GM23248 (cell line): Measurements from ENCODE around the gene FLRT1. TPM values are rescaled to one million over a fixed set of nuclear protein-coding genes. Genes with fewer than 3 reads are reported as not detected.

ENCODE experiments used
- DNase-seq: peaks from one replicate; pipeline ENCODE4 v3.0.0-alpha.2; 2015
- H2AFZ ChIP-seq: fragments of 200-600 bp; sonication (generic); 2 replicates; pipeline ENCODE4 v1.6.1; 2016; ENCODE audit warnings: antibody characterized with exemption
- H3F3A ChIP-seq: fragments of 200-600 bp; sonication (generic); 2 replicates; pipeline ENCODE4 v1.6.1; 2016; ENCODE audit warnings: mild to moderate bottlenecking, antibody characterized with exemption, mixed run types; ENCODE audit not compliant: insufficient read depth
- H3K27ac ChIP-seq: fragments of 200-600 bp; sonication (generic); 2 replicates; pipeline ENCODE4 v1.5.1; 2016; ENCODE audit warnings: mild to moderate bottlenecking
- H3K27me3 ChIP-seq: fragments of 200-600 bp; sonication (generic); replicated peaks from 2 replicates; pipeline ENCODE4 v1.6.1; 2016; ENCODE audit warnings: mild to moderate bottlenecking; ENCODE audit not compliant: insufficient read depth
- H3K36me3 ChIP-seq: fragments of 200-600 bp; sonication (generic); 2 replicates; pipeline ENCODE4 v1.6.1; 2016; ENCODE audit warnings: low read depth, mild to moderate bottlenecking
- H3K4me1 ChIP-seq: fragments of 200-600 bp; sonication (generic); 2 replicates; pipeline ENCODE4 v1.6.1; 2016; ENCODE audit warnings: mild to moderate bottlenecking; ENCODE audit not compliant: insufficient read depth
- H3K4me2 ChIP-seq: fragments of 200-600 bp; sonication (generic); one replicate; pipeline ENCODE4 v1.6.1; 2016; ENCODE audit warnings: mild to moderate bottlenecking; ENCODE audit not compliant: unreplicated experiment
- H3K4me3 ChIP-seq: fragments of 200-600 bp; sonication (generic); 2 replicates; pipeline ENCODE4 v1.5.1; 2016; ENCODE audit warnings: mild to moderate bottlenecking
- H3K79me2 ChIP-seq: fragments of 200-600 bp; sonication (generic); 2 replicates; pipeline ENCODE4 v1.6.1; 2016; ENCODE audit warnings: mild to moderate bottlenecking; ENCODE audit not compliant: insufficient read depth
- H3K9ac ChIP-seq: fragments of 200-600 bp; sonication (generic); 2 replicates; pipeline ENCODE4 v1.6.1; 2016; ENCODE audit warnings: mild to moderate bottlenecking
- H3K9me2 ChIP-seq: fragments of 200-600 bp; sonication (generic); 2 replicates; pipeline ENCODE4 v1.6.1; 2016; ENCODE audit warnings: mixed run types, mild to moderate bottlenecking, moderate library complexity; ENCODE audit not compliant: insufficient read depth
- H3K9me3 ChIP-seq: fragments of 200-600 bp; sonication (generic); one replicate; pipeline ENCODE4 v1.6.1; 2017; ENCODE audit warnings: low read depth
- H4K20me1 ChIP-seq: fragments of 200-600 bp; sonication (generic); 2 replicates; pipeline ENCODE4 v1.6.0; 2016; ENCODE audit not compliant: insufficient read depth
- EZH2 ChIP-seq: fragments of 200-600 bp; sonication (generic); IDR thresholded peaks from 2 replicates; pipeline ENCODE4 v1.6.1; 2018; ENCODE audit warnings: antibody characterized with exemption, mild to moderate bottlenecking; ENCODE audit not compliant: insufficient read depth, poor library complexity, severe bottlenecking
- EZH2phosphoT487 ChIP-seq: fragments of 200-600 bp; sonication (generic); IDR thresholded peaks from 2 replicates; pipeline ENCODE4 v1.6.1; 2018; ENCODE audit warnings: antibody characterized with exemption, moderate library complexity, mild to moderate bottlenecking, low read depth; ENCODE audit not compliant: insufficient read depth
- WGBS, 2 experiments: methylation state at CpG; one replicate each; pipeline ENCODE4 v1.1.6; 2015 to 2017; ENCODE audit warnings: low lambda C conversion rate in 2 of 2, low coverage in 1 of 2; ENCODE audit errors: missing lambda C conversion rate in 2 of 2; 5-methylcytosine and 5-hydroxymethylcytosine counted together
- in situ Hi-C: fragments of 300-500 bp; cut with MboI; formaldehyde crosslinking; loops from 2 replicates; pipeline ENCODE4 v1.15.0; 2020
- polyA plus RNA-seq: library from polyadenylated mRNA; unstranded; fragments of >200 nt; fragmentation: Nextera tagmentation; extraction: Ambion mirVana; gene quantifications from 2 replicates; pipeline ENCODE4 v1.2.1, GENCODE V29; 2016
- total RNA-seq: library from RNA; depleted of rRNA; stranded (reverse); fragments of >200 nt; shearing (Covaris generic); gene quantifications from 2 replicates; pipeline ENCODE4 v1.2.3, GENCODE V29; 2014

The FLRT1 gene
- total and polyA plus RNA-seq, 2 experiments from 2014 or later: 0.09 to 0.22 TPM

DNA sequence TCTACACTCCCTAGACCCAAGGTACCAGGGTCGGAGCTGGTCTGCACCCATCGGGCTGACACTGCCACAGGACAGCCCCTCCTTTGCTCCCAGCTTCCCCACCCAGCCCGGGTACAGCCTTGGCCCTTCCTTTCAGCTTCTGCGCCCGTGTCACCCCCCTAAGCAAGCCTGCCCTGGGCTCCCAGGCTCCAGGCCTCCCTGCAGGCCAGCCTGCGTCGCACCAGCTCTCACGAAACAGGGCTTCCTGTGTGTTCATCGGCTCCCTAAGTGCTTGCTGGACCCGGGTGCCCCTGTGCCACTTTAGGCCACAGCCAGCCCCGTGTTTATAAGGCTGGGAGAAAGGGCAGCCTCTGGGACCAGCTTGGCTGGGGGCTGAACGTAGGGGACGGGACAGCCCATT is 21.1 kb downstream of the FLRT1 start:
- H3K9me2 ChIP-seq: no peaks in the 10 kb centered on the region
- DNase-seq: no peak
- in situ Hi-C loops: no loop called here
- H3K9ac ChIP-seq: no peak overlapping the region
- H3K4me2 ChIP-seq: no peak overlapping the region
- H4K20me1 ChIP-seq: no peaks in the 10 kb centered on the region
- 76 to 77% methylated on average over 13 of the region's 13 CpGs for whole genome bisulfite sequencing, 2 experiments
- no peaks in the 10 kb centered on the region for H3K36me3 ChIP-seq
- H3F3A ChIP-seq: no peaks in the 10 kb centered on the region
- H3K79me2 ChIP-seq: no peaks in the 10 kb centered on the region
- no peaks in the 10 kb centered on the region for H3K27me3 ChIP-seq
- no peak overlapping the region for H3K4me3 ChIP-seq
- TF ChIP-seq EZH2 (no peak), EZH2phosphoT487 (no peak)
- H2AFZ ChIP-seq: no peak overlapping the region
- no peaks in the 10 kb centered on the region for H3K4me1 ChIP-seq
- no peaks in the 10 kb centered on the region for H3K9me3 ChIP-seq
- no peak overlapping the region for H3K27ac ChIP-seq

- DNase-seq: no peak
- Histone ChIP-seq H3K27ac (no peak overlapping the region), H3K79me2 (no peaks in the 10 kb centered on the region), H3K4me1 (no peaks in the 10 kb centered on the region), H3K27me3 (no peaks in the 10 kb centered on the region), H3K9ac (no peak overlapping the region), H3F3A (no peaks in the 10 kb centered on the region), H3K4me3 (no peak overlapping the region), H3K9me2 (no peaks in the 10 kb centered on the region), H3K4me2 (no peak overlapping the region), H4K20me1 (no peaks in the 10 kb centered on the region), H3K9me3 (no peaks in the 10 kb centered on the region), H3K36me3 (no peaks in the 10 kb centered on the region), H2AFZ (no peak overlapping the region)
- WGBS, 2 experiments: 89 to 94% methylated on average over 10 of the region's 10 CpGs
- TF ChIP-seq EZH2phosphoT487 (no peak), EZH2 (no peak)
- in situ Hi-C loops: no loop called here
Observed at GRCh38 chr11:64057890-64058289, 22.2 kb downstream of the FLRT1 start.

- in situ Hi-C loops: no loop called here
- H3K9me3 ChIP-seq: no peaks in the 10 kb centered on the region
- H3K79me2 ChIP-seq: no peaks in the 10 kb centered on the region
- no peaks in the 10 kb centered on the region for H4K20me1 ChIP-seq
- no peak overlapping the region for H2AFZ ChIP-seq
- no peaks in the 10 kb centered on the region for H3F3A ChIP-seq
- H3K27me3 ChIP-seq: no peaks in the 10 kb centered on the region
- TF ChIP-seq EZH2phosphoT487 (no peak), EZH2 (no peak)
- DNase-seq: no peak
- WGBS, 2 experiments: 87 to 88% methylated on average over 15 to 17 of the region's 17 CpGs
- H3K4me3 ChIP-seq: no peak overlapping the region
- H3K4me1 ChIP-seq: no peaks in the 10 kb centered on the region
- H3K4me2 ChIP-seq: no peak overlapping the region
- H3K27ac ChIP-seq: no peak overlapping the region
- no peak overlapping the region for H3K9ac ChIP-seq
- no peaks in the 10 kb centered on the region for H3K9me2 ChIP-seq
- H3K36me3 ChIP-seq: no peaks in the 10 kb centered on the region
Observed at GRCh38 chr11:64058494-64058893, 22.8 kb downstream of the FLRT1 start.

DNA sequence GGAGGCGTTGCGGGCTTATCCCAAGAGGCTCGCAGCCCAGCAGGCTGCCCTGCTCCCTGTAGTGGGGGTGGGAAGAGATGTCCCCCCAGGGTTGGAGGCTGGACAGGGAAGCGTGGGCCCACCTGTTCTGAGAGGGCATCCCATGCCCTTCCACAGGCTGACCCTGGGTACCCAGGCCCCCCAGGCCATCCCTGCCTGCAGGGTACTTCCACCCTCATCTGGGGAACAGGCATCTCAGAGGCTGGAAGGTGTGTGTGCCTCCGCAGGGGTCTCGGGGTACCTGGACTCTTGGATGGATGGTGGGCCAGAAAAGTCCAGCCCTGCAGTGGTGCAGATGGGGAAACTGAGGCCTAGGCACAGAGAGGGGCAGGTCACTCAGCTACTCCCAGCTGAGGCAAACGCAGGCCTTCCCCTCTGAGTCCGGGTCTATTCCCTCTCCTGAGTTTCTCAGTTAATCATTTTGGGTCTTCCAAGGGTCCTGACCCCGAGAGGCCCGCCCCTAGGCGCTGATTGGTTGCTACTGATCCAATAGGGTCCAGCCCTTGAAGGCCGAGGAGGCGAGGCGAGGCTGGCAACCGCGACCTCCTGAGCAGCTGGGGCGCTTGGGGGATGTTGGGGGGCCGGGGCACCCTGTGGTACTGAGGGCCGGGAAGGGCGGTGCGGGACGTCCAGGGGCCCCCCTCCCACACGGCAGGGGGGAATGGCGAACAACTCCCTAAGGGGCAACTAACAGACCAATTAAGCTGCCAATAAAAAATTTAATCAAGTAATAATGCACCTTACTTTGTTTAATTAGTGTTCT is 23.8 kb downstream of the FLRT1 start:
- Histone ChIP-seq H2AFZ (no peak overlapping the region), H3K36me3 (no peaks in the 10 kb centered on the region), H3K9ac (no peak overlapping the region), H3K9me2 (no peaks in the 10 kb centered on the region), H4K20me1 (no peaks in the 10 kb centered on the region), H3K79me2 (no peaks in the 10 kb centered on the region), H3K27me3 (no peaks in the 10 kb centered on the region), H3K27ac (no peak overlapping the region), H3K4me3 (no peak overlapping the region), H3K4me1 (no peaks in the 10 kb centered on the region), H3K9me3 (no peaks in the 10 kb centered on the region), H3F3A (no peaks in the 10 kb centered on the region), H3K4me2 (no peak overlapping the region)
- 87 to 91% methylated on average over 17 to 23 of the region's 24 CpGs for WGBS, 2 experiments
- DNase-seq: no peak
- TF ChIP-seq EZH2 (no peak), EZH2phosphoT487 (no peak)
- in situ Hi-C loops: no loop called here
